DMS114 treated with DMSO at 0.1 percent for 48 hours (cell line): Measurements from ENCODE around the gene HEMGN.
"Not testable (repeated sequence)": the region's sequence is repeated elsewhere in the genome, so short reads cannot be mapped to it uniquely, and the experiment has no call there.

ENCODE experiments used
- DNase-seq: peaks from one replicate; lab custom pipeline; 2025; ENCODE audit not compliant: unreplicated experiment; lab: John Stamatoyannopoulos, UW

Gene HEMGN

GRCh38 chr9:97964901-97965300, 26.9 kb upstream of the HEMGN start:
- DNase-seq: no peak

- DNase-seq: no peak
These were observed 25.3 kb upstream of the HEMGN start for GRCh38 chr9:97963232-97963631.

GRCh38 chr9:97962575-97962974, 24.6 kb upstream of the HEMGN start:
- no peak for DNase-seq

- no peak for DNase-seq
These were observed 24.2 kb upstream of the HEMGN start for GRCh38 chr9:97962136-97962535.

GRCh38 chr9:97961361-97961760, 23.4 kb upstream of the HEMGN start:
- no peak for DNase-seq

- DNase-seq: not testable (repeated sequence)
These were observed 22.8 kb upstream of the HEMGN start for GRCh38 chr9:97960678-97961328.

GRCh38 chr9:97959585-97959984, 21.6 kb upstream of the HEMGN start:
- DNase-seq: no peak

- DNase-seq: no peak
These were observed 21.0 kb upstream of the HEMGN start for GRCh38 chr9:97958812-97959511.

- DNase-seq: no peak
These were observed 18.4 kb upstream of the HEMGN start for GRCh38 chr9:97956331-97956730.

GRCh38 chr9:97954550-97954989, 16.6 kb upstream of the HEMGN start:
- DNase-seq: no peak

GRCh38 chr9:97950873-97951272, 12.9 kb upstream of the HEMGN start:
- DNase-seq: not testable (repeated sequence)

GRCh38 chr9:97947094-97947493, 9.1 kb upstream of the HEMGN start:
- DNase-seq: not testable (repeated sequence)

GRCh38 chr9:97945470-97945869, 7.5 kb upstream of the HEMGN start:
- not testable (repeated sequence) for DNase-seq

GRCh38 chr9:97944612-97945011, 6.6 kb upstream of the HEMGN start:
- DNase-seq: no peak

GRCh38 chr9:97943308-97943855, 5.4 kb upstream of the HEMGN start:
- DNase-seq: no peak

- no peak for DNase-seq
These were observed 3.4 kb upstream of the HEMGN start for GRCh38 chr9:97941323-97941722.

- no peak for DNase-seq
These were observed 2.8 kb upstream of the HEMGN start for GRCh38 chr9:97940741-97941140.

GRCh38 chr9:97940233-97940632, 2.3 kb upstream of the HEMGN start:
- DNase-seq: no peak

GRCh38 chr9:97936998-97937397, 974 bp downstream of the HEMGN start:
- no peak for DNase-seq

GRCh38 chr9:97935276-97935675, 2.7 kb downstream of the HEMGN start:
- no peak for DNase-seq

GRCh38 chr9:97934321-97935115, 3.5 kb downstream of the HEMGN start:
- no peak for DNase-seq
